ENCODE results near the gene USP8.

DNA sequence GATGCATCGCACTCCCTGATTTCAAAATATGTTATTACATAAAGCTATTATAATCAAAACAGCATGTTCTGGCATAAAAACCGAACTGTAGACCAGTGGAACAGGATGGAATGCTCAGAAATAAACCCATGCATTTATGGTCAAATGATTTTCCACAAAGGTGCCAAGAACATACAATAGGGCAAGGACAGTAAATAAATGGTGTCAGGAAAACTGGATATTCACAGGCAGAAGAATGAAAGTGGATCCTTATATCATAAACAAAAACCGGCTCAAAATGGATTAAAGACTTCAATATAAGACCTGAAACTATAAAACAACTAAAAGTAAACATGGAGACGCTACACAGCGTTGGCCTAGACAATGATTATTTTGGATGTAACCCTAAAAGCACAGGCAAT, 99.6 kb downstream of the USP8 start:
- TF ChIP-seq POLR2A (IDR thresholded peaks at IDR 0.05) (no peak), EP300 (IDR thresholded peaks at IDR 0.05) (no peak)

All from ovary (tissue), 1 donor.